Ovary (tissue), 9 donors: ENCODE measurements around the gene SLC16A12. TPM values are rescaled to one million over a fixed set of nuclear protein-coding genes. Genes with fewer than 3 reads are reported as not detected.

Experiments used
- DNase-seq, 5 donors: peaks; one replicate each; pipeline ENCODE4 v3.0.0-alpha.2; 2019 to 2020
- H3K27ac ChIP-seq, 2 donors: fragments of 200-600 bp; one replicate each; pipeline versions ENCODE4 v1.5.1 to v1.8.0; 2019 to 2022
- H3K27me3 ChIP-seq: fragments of 200-600 bp; one replicate; pipeline ENCODE4 v1.8.0; 2022
- H3K36me3 ChIP-seq: fragments of 200-600 bp; sonication (generic); one replicate; pipeline ENCODE4 v1.5.1; 2019
- H3K4me1 ChIP-seq: one replicate; pipeline ENCODE4 v1.8.1; 2013; ENCODE audit warnings: mild to moderate bottlenecking, moderate library complexity; ENCODE audit not compliant: insufficient read depth
- H3K4me3 ChIP-seq: fragments of 200-600 bp; sonication (generic); one replicate; pipeline ENCODE4 v1.5.1; 2017
- H3K9me3 ChIP-seq, 2 donors: fragments of 200-600 bp in 1 of 2; sonication (generic) in 1 of 2; one replicate each; pipeline versions ENCODE4 v1.5.1 to v1.8.1; 2013 to 2019; ENCODE audit warnings: mild to moderate bottlenecking in 1 of 2, moderate library complexity in 1 of 2
- CTCF ChIP-seq, 3 donors: fragments of 450-650 bp in 2 of 3; fragments of 200-600 bp in 1 of 3; IDR thresholded peaks; one replicate each; pipeline versions ENCODE4 v1.5.1 to v1.8.0; 2016 to 2022; ENCODE audit warnings: antibody characterized with exemption in 3 of 3, mild to moderate bottlenecking in 1 of 3
- EP300 ChIP-seq: sonication (generic); formaldehyde crosslinking; IDR thresholded peaks from one replicate; pipeline ENCODE4 v1.6.1; 2017; ENCODE audit warnings: antibody characterized with exemption
- POLR2A ChIP-seq: fragments of 450-650 bp; IDR thresholded peaks from one replicate; pipeline ENCODE4 v1.6.1; 2017; ENCODE audit warnings: antibody characterized with exemption, mild to moderate bottlenecking, moderate library complexity
- WGBS, 3 donors: extraction: QIAGEN DNeasy Blood & Tissue Kit in 1 of 3; methylation state at CpG; one replicate each; pipeline versions ENCODE4 v1.1.5 to v1.1.7; 2013 to 2017; 5-methylcytosine and 5-hydroxymethylcytosine counted together
- intact Hi-C, 4 donors: fragments of 100-400 bp; cut with DNase I; formaldehyde crosslinking; loops; one replicate each; pipeline versions ENCODE4 v1.11.0 to v1.15.1; 2022 to 2023
- polyA plus RNA-seq, 2 donors: library from polyadenylated mRNA; stranded (reverse); fragments of 200-250 nt in 1 of 2; fragments of 350-450 nt in 1 of 2; fragmentation: Illumina TruSeq in 1 of 2; extraction: RNeasy Lipid Tissue Mini Kit (QIAGEN cat#74804) in 1 of 2; gene quantifications; one replicate each; pipeline ENCODE4 v1.2.3, GENCODE V29; 2013 to 2014
- total RNA-seq, 7 donors: library from RNA; depleted of rRNA in 2 of 7; stranded (reverse); fragments of >200 nt in 2 of 7; fragmentation: NEBNext Ultra II Directional in 3 of 7; extraction: Animal tissue kit (Norgen Biotek cat#: 25700) in 3 of 7; gene quantifications; one replicate each; pipeline versions ENCODE4 v1.1.0 to v1.2.4, GENCODE V29; 2016 to 2023
- donor health status: DM: no; HTN: no; CAD: no; lungs with moderate emphysema.
- donor health status: DM: no; HTN: no; CAD: no.
- donor health status: Bipolar disorder and iron deficiency.
- donor health status: DM: yes; HTN: yes; CAD: no.
- donor health status: DM: no; HTN: no; CAD: no.
- donor health status: DM: yes; HTN: yes; CAD: no.

The SLC16A12 gene
- total and polyA plus RNA-seq, 9 donors = 0.05 to 4.7 (median 1.1) TPM

- intact Hi-C loops = no loop called here
- Histone ChIP-seq H3K4me1 (peaks cover 7% of the 10 kb centered on the region), H3K27ac (no peak overlapping the region), H3K36me3 (no peaks in the 10 kb centered on the region), H3K9me3 (no peaks in the 10 kb centered on the region), H3K4me3 (no peak overlapping the region), H3K27me3 (no peaks in the 10 kb centered on the region)
- WGBS, 3 donors = 95 to 98% (median 96%) methylated on average over 3 of the region's 3 CpGs
- TF ChIP-seq CTCF (IDR thresholded peaks at IDR 0.05) (no peak), POLR2A (no peak), EP300 (no peak)
- no peak for DNase-seq
These were observed 53.1 kb downstream of the SLC16A12 start for GRCh38 chr10:89482256-89482655.

DNA sequence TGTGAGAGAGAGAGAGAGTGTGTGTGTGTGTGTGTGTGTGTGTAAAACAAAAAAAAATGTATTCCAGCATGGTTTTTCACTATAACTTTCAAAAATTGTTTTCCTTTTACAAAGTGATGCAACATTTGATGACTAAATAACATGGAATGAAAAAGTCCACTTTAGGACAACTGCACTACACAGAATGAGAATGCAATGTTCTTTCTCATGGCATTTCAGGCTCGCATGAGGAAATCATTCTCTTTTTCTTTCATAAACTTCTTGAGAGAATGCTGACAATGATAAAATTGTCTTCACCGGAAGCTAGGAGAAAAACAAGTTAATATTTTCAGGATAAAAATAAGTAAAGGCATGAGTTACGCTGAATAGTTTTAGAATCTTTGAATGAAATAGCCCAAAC is 53.7 kb downstream of the SLC16A12 start:
- intact Hi-C loops = no loop called here
- Histone ChIP-seq H3K27me3 (no peaks in the 10 kb centered on the region), H3K4me1 (peaks cover 8% of the 10 kb centered on the region), H3K4me3 (no peak overlapping the region), H3K27ac (no peak overlapping the region), H3K36me3 (no peaks in the 10 kb centered on the region), H3K9me3 (no peaks in the 10 kb centered on the region)
- DNase-seq = no peak
- WGBS, 3 donors = 11 to 15% (median 12%) methylated on average over 3 of the region's 3 CpGs
- TF ChIP-seq POLR2A = no peak
- peak; percentile 83 for TF ChIP-seq EP300

- H3K36me3 ChIP-seq = no peaks in the 10 kb centered on the region
- H3K4me3 ChIP-seq = no peak overlapping the region
- H3K27ac ChIP-seq = no peak overlapping the region
- peaks cover 15% of the 10 kb centered on the region for H3K4me1 ChIP-seq
- DNase-seq = no peak
- WGBS, 3 donors = 81 to 84% (median 84%) methylated on average over 1 of the region's 1 CpG
- TF ChIP-seq EP300 = no peak
- no peak for TF ChIP-seq POLR2A
- TF ChIP-seq CTCF (IDR thresholded peaks at IDR 0.05) = no peak
- H3K27me3 ChIP-seq = no peaks in the 10 kb centered on the region
- intact Hi-C loops = no loop called here
- H3K9me3 ChIP-seq = no peaks in the 10 kb centered on the region
These were observed 55.5 kb downstream of the SLC16A12 start for GRCh38 chr10:89479771-89480446.

DNA sequence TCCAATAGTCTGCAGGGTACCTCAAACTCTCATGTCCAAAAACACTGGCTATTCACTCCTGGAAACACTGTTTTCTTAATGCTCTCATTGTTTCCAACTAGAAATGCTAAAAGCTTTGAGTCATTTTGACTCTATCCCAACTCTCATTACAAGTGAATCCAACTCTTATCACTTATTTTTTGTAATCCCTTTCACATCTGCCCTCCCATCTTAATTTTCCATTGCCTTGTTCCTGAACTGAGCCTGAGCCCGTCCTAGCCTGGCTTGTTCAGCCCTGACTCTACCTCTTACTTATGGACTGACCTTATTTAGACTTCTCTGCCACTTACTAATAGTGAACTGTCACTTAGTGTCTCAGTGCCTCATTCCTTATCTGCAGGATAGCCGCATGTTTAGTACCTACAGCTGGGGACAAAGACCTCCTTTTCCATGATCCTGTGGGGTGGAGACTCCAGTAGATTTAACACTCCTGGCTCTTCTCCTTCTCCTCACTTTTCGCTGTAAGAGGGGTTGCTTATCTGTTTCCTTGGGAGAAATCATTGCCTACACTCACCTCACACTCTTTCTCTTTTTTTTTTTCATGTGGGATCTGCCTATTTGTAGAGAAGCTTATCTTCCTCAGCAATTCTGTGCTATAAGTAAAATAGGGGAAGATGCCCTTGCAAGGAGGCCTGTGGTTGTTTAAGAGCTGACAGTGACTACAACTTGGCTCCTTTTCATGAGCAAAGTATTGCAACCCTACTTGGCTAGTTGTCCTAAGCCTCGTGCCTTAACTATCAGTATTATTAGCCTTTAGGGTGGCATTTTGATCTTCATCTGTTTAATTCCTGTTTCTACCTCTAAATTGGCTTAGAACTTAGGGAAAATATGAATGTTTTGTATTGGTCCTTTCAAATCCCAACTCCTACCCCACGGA is 56.4 kb downstream of the SLC16A12 start:
- no peak for TF ChIP-seq EP300
- no peak for TF ChIP-seq CTCF (IDR thresholded peaks at IDR 0.05)
- TF ChIP-seq POLR2A = no peak

More for the DNA sequence above, 56.4 kb downstream of the SLC16A12 start:
- 52 to 58% (median 58%) methylated on average over 5 of the region's 5 CpGs for WGBS, 3 donors
- Histone ChIP-seq H3K9me3 (no peaks in the 10 kb centered on the region), H3K36me3 (no peaks in the 10 kb centered on the region), H3K4me3 (no peak overlapping the region), H3K4me1 (peaks cover 16% of the 10 kb centered on the region), H3K27me3 (no peaks in the 10 kb centered on the region), H3K27ac (no peak overlapping the region)
- no peak for DNase-seq
- intact Hi-C loops = no loop called here
